A673 (cell line): Measurements from ENCODE around the gene ZNF621.
"Not testable (repeated sequence)": the region's sequence is repeated elsewhere in the genome, so short reads cannot be mapped to it uniquely, and the experiment has no call there.

ENCODE experiments used
- CTCF ChIP-seq: fragments of 300-800, 200-600 bp; sonication (generic); conservative IDR thresholded peaks from 2 replicates; pipeline ENCODE4 v1.5.1; 2017; ENCODE audit warnings: low read depth, mild to moderate bottlenecking, antibody characterized with exemption, low read length, moderate library complexity, mixed read lengths
- EZH2 ChIP-seq: fragments of 200-600 bp; sonication (generic); IDR thresholded peaks from 2 replicates; pipeline ENCODE4 v1.6.1; 2017; ENCODE audit warnings: borderline replicate concordance, low read depth, mild to moderate bottlenecking, mixed read lengths, antibody characterized with exemption, low read length; ENCODE audit not compliant: poor library complexity, severe bottlenecking

- TF ChIP-seq CTCF, EZH2: not testable (repeated sequence)
Observed at GRCh38 chr3:40565629-40566028, 40.9 kb downstream of the ZNF621 start.
